Liver (tissue), 9 donors: ENCODE results near the gene HOXC11. TPM values are rescaled to one million over a fixed set of nuclear protein-coding genes. Genes with fewer than 3 reads are reported as not detected.

Experiments used
- DNase-seq: peaks from one replicate; pipeline ENCODE4 v3.0.0-alpha.2; 2017; ENCODE audit warnings: low spot score
- H3K27ac ChIP-seq, 2 donors: one replicate each; pipeline ENCODE4 v1.7.0; 2013; ENCODE audit warnings: inconsistent platforms in 2 of 2, low read length in 2 of 2, control low read depth in 1 of 2, low read depth in 1 of 2, mild to moderate bottlenecking in 1 of 2
- H3K27me3 ChIP-seq, 4 donors: one replicate each; pipeline versions ENCODE4 v1.6.1 to v1.7.0; 2013; ENCODE audit warnings: low read length in 3 of 4, inconsistent platforms in 1 of 4, mild to moderate bottlenecking in 1 of 4, moderate library complexity in 1 of 4; ENCODE audit not compliant: control insufficient read depth in 4 of 4, insufficient read depth in 4 of 4
- H3K36me3 ChIP-seq, 4 donors: one replicate each; pipeline versions ENCODE4 v1.6.1 to v1.7.0; 2013; ENCODE audit warnings: low read length in 3 of 4, mild to moderate bottlenecking in 3 of 4, low read depth in 1 of 4, moderate library complexity in 1 of 4; ENCODE audit not compliant: control insufficient read depth in 4 of 4, insufficient read depth in 3 of 4
- H3K4me1 ChIP-seq, 4 donors: one replicate each; pipeline versions ENCODE4 v1.6.1 to v1.7.0; 2013; ENCODE audit warnings: low read length in 3 of 4, mild to moderate bottlenecking in 3 of 4, moderate library complexity in 1 of 4; ENCODE audit not compliant: control insufficient read depth in 4 of 4, insufficient read depth in 4 of 4
- H3K4me3 ChIP-seq, 3 donors: one replicate each; pipeline versions ENCODE4 v1.6.1 to v1.7.0; 2013; ENCODE audit warnings: low read length in 3 of 3, control low read depth in 1 of 3, low read depth in 1 of 3, mild to moderate bottlenecking in 1 of 3
- H3K9ac ChIP-seq, 2 donors: one replicate each; pipeline ENCODE4 v1.7.0; 2013; ENCODE audit warnings: low read length in 2 of 2, mild to moderate bottlenecking in 2 of 2, moderate library complexity in 2 of 2, control low read depth in 1 of 2, low read depth in 1 of 2
- H3K9me3 ChIP-seq, 4 donors: one replicate each; pipeline versions ENCODE4 v1.6.1 to v1.7.0; 2013; ENCODE audit warnings: low read length in 3 of 4; ENCODE audit not compliant: control insufficient read depth in 4 of 4
- CTCF ChIP-seq: fragments of 150-350 bp; IDR thresholded peaks from 2 replicates; pipeline ENCODE4 v1.5.1; 2017; ENCODE audit warnings: improper control_type of control experiment, low read depth, low read length; ENCODE audit not compliant: missing input control
- EGR1 ChIP-seq, 2 donors: IDR thresholded peaks; 2 replicates each; pipeline ENCODE4 v1.6.1; 2016 to 2018; ENCODE audit warnings: antibody characterized with exemption in 2 of 2, low read depth in 2 of 2
- FOXA1 ChIP-seq: IDR thresholded peaks from 2 replicates; pipeline ENCODE4 v1.6.1; 2016; ENCODE audit warnings: antibody characterized with exemption
- FOXA2 ChIP-seq: IDR thresholded peaks from 2 replicates; pipeline ENCODE4 v1.6.1; 2016; ENCODE audit warnings: antibody characterized with exemption
- GABPA ChIP-seq, 2 donors: IDR thresholded peaks in 1 of 2; conservative IDR thresholded peaks in 1 of 2; 2 replicates each; pipeline ENCODE4 v1.6.1; 2016; ENCODE audit warnings: antibody characterized with exemption in 2 of 2, mild to moderate bottlenecking in 1 of 2, moderate library complexity in 1 of 2
- HNF4A ChIP-seq, 2 donors: conservative IDR thresholded peaks; 2 replicates each; pipeline ENCODE4 v1.6.1; 2016; ENCODE audit warnings: antibody characterized with exemption in 2 of 2, mild to moderate bottlenecking in 2 of 2
- JUND ChIP-seq, 2 donors: IDR thresholded peaks; 2 replicates each; pipeline ENCODE4 v1.6.1; 2016; ENCODE audit warnings: antibody characterized with exemption in 2 of 2
- MAX ChIP-seq: IDR thresholded peaks from 2 replicates; pipeline ENCODE4 v1.6.1; 2016; ENCODE audit warnings: antibody characterized with exemption
- NR2F2 ChIP-seq: IDR thresholded peaks from 2 replicates; pipeline ENCODE4 v1.6.1; 2016; ENCODE audit warnings: antibody characterized with exemption
- REST ChIP-seq: IDR thresholded peaks from 2 replicates; pipeline ENCODE4 v1.6.1; 2016; ENCODE audit warnings: antibody characterized with exemption, mild to moderate bottlenecking
- RXRA ChIP-seq, 2 donors: IDR thresholded peaks; 2 replicates each; pipeline ENCODE4 v1.6.1; 2017 to 2018; ENCODE audit warnings: antibody characterized with exemption in 2 of 2, mild to moderate bottlenecking in 1 of 2
- SP1 ChIP-seq: IDR thresholded peaks from 2 replicates; pipeline ENCODE4 v1.6.1; 2018; ENCODE audit warnings: antibody characterized with exemption, mild to moderate bottlenecking
- TAF1 ChIP-seq: conservative IDR thresholded peaks from 2 replicates; pipeline ENCODE4 v1.6.1; 2016; ENCODE audit warnings: antibody characterized with exemption, mild to moderate bottlenecking
- YY1 ChIP-seq: IDR thresholded peaks from 2 replicates; pipeline ENCODE4 v1.6.1; 2016; ENCODE audit warnings: antibody characterized with exemption, mild to moderate bottlenecking
- ZBTB33 ChIP-seq: IDR thresholded peaks from 2 replicates; pipeline ENCODE4 v1.6.1; 2016; ENCODE audit warnings: antibody characterized with exemption
- WGBS: extraction: QIAGEN DNeasy Blood & Tissue Kit; methylation state at CpG from one replicate; pipeline ENCODE4 v1.1.7; 2013; 5-methylcytosine and 5-hydroxymethylcytosine counted together
- polyA plus RNA-seq, 2 donors: library from polyadenylated mRNA; stranded (reverse) in 1 of 2; unstranded in 1 of 2; fragments of 200-250 nt in 1 of 2; fragments of >200 nt in 1 of 2; fragmentation: Nextera tagmentation in 1 of 2; extraction: Ambion mirVana in 1 of 2; gene quantifications; one replicate each; pipeline versions ENCODE4 v1.2.1 to v1.2.3, GENCODE V29; 2013 to 2015
- total RNA-seq, 2 donors: library from RNA; depleted of rRNA; stranded (reverse); fragments of >200 nt; gene quantifications; one replicate each; pipeline ENCODE4 v1.2.3, GENCODE V29; 2014
- donor health status: healthy.
- donor health status: healthy.
- donor health status: healthy.
- donor health status: healthy.
- donor health status: healthy.

HOXC11 gene
- total and polyA plus RNA-seq, 4 donors, result not detected

- 23% methylated on average over 6 of the region's 6 CpGs for WGBS
- Histone ChIP-seq H3K9me3 (peaks cover 0 to 5% (median 0%) of the 10 kb centered on the region in 4 donors), H3K4me1 (peaks cover 3 to 9% (median 6%) of the 10 kb centered on the region in 4 donors), H3K27me3 (peaks cover 6 to 47% (median 27%) of the 10 kb centered on the region in 4 donors), H3K27ac (no peak overlapping the region), H3K4me3 (no peak overlapping the region), H3K36me3 (no peaks in the 10 kb centered on the region), H3K9ac (no peak overlapping the region)
- TF ChIP-seq GABPA (IDR thresholded peaks at IDR 0.05 in 1 of 2, conservative IDR thresholded peaks at IDR 0.05 in 1 of 2), result no peak
- no peak for TF ChIP-seq FOXA2
- TF ChIP-seq TAF1, result no peak
- no peak for TF ChIP-seq EGR1 (IDR thresholded peaks at IDR 0.05; ENCODE audit: low read depth in 2 of 2)
- TF ChIP-seq RXRA (IDR thresholded peaks at IDR 0.05), result no peak
- TF ChIP-seq JUND (IDR thresholded peaks at IDR 0.05), result no peak
- TF ChIP-seq SP1, result no peak
- no peak for TF ChIP-seq HNF4A (conservative IDR thresholded peaks at IDR 0.05)
- TF ChIP-seq CTCF, result no peak
- no peak for TF ChIP-seq FOXA1
- no peak for TF ChIP-seq NR2F2
- TF ChIP-seq MAX, result no peak
- no peak for TF ChIP-seq ZBTB33
- no peak for DNase-seq
These were observed 39.9 kb downstream of the HOXC11 start for GRCh38 chr12:54012631-54013409.

- TF ChIP-seq FOXA2 (no peak), JUND (IDR thresholded peaks at IDR 0.05) (no peak), ZBTB33 (no peak), HNF4A (conservative IDR thresholded peaks at IDR 0.05) (no peak), NR2F2 (no peak), REST (no peak), RXRA (IDR thresholded peaks at IDR 0.05) (no peak), CTCF (no peak), YY1 (no peak), MAX (no peak), TAF1 (no peak)
- Histone ChIP-seq H3K9me3 (peaks cover 0 to 5% (median 0%) of the 10 kb centered on the region in 4 donors), H3K27me3 (peaks cover 6 to 49% (median 23%) of the 10 kb centered on the region in 4 donors), H3K4me1 (peaks cover 3 to 12% (median 9%) of the 10 kb centered on the region in 4 donors), H3K4me3 (peak overlapping the region in 1 of 3 donors; percentile 14), H3K36me3 (no peaks in the 10 kb centered on the region), H3K27ac (no peak overlapping the region), H3K9ac (no peak overlapping the region)
- WGBS, result 8% methylated on average over 36 of the region's 36 CpGs
- no peak for DNase-seq
These were observed 41.6 kb downstream of the HOXC11 start for GRCh38 chr12:54014377-54015017.
